AML-193 (cell line): Measurements from ENCODE around the gene MRPS31.
"Not testable (repeated sequence)": the region's sequence is repeated elsewhere in the genome, so short reads cannot be mapped to it uniquely, and the experiment has no call there.

Experiments
- DNase-seq, 2 experiments: peaks; one replicate each; lab custom pipeline; 2025; lab: John Stamatoyannopoulos, UW

Gene MRPS31

GRCh38 chr13:40789275-40790153 lies 18.5 kb upstream of the MRPS31 start, which contains the start of gene SLC25A15:
SLC25A15 (plus strand) TSS chr13:40789611; CDS start chr13:40793227, 3,616 bp downstream.
- DNase-seq: peak; percentile 68 to 79

GRCh38 chr13:40788540-40789274 lies 17.7 kb upstream of the MRPS31 start:
- DNase-seq: not testable (repeated sequence)

GRCh38 chr13:40787062-40787461 lies 16.1 kb upstream of the MRPS31 start:
- no peak for DNase-seq

DNA sequence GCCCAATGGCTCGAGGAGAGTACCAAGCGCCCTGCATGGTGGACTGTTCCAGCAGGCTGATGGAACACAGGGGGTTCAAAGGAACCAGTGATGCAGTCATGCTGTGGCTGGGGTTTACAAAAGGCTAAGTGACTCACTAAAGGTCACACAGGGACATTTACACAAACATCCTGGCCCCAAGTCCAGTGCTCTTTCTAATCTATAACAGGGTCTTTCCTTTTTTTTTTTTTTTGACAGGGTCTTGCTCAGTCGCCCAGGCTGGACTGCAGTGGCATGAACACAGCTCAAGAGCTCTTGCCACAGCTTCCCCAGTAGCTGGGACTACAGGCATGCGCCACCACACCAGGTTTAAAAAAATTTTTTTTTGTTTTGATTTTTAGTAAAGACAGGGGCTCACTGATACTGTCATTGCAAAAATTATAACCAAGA lies 15.6 kb upstream of the MRPS31 start:
- no peak for DNase-seq

DNA sequence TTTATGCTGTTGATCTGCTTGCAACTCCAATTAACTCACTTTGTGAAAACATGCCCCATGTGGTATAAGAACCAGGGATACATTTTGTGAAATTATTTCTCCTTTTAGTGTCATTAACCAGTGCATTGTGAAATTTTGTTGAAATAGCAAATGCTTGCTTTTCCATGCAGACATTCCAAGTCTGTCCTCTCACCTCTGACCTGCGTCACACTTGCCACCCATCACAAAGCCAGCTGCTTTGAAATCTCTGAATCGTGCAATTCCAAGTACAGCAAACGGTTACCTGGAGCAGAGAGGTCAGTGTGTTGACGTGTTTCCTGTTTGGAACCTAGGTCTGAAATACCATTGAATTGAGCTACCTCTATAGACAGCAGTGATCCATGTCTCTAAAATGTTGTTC lies 13.6 kb upstream of the MRPS31 start:
- no peak for DNase-seq

- DNase-seq: not testable (repeated sequence)
These were observed 12.0 kb upstream of the MRPS31 start for GRCh38 chr13:40782971-40783370.

- DNase-seq: no peak
These were observed 10.7 kb upstream of the MRPS31 start for GRCh38 chr13:40781717-40782116.

- DNase-seq: no peak
These were observed 9.9 kb upstream of the MRPS31 start for GRCh38 chr13:40780822-40781401.

DNA sequence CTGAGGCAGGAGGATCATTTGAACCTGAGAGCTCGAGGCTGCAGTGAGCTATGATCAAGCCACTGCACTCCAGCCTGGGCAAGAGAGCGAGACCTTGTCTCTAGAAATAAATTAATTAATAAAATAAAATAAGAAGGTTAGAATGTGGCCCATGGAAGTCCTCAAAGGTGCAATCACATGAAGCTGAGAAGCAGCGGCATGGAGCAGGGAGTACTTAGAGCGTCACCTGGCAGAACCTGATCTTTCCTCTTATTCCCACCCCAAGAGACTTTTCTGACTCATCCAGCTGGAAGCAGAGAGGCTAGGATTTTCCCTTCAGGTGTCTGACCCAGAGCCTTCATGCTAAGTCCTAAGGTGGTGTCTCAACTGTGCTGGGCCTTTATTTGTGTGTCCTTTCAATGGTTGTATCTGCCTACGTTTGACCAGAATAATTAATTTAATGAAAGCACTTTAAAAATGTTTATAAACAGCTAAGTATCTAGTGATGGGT lies 8.9 kb upstream of the MRPS31 start:
- DNase-seq: no peak

- DNase-seq: no peak
These were observed 8.1 kb upstream of the MRPS31 start for GRCh38 chr13:40779049-40779448.

GRCh38 chr13:40777809-40778175 lies 6.8 kb upstream of the MRPS31 start:
- DNase-seq: no peak

- peak; percentile 83 to 93 for DNase-seq
These were observed 6.3 kb upstream of the MRPS31 start for GRCh38 chr13:40777166-40777808.

DNA sequence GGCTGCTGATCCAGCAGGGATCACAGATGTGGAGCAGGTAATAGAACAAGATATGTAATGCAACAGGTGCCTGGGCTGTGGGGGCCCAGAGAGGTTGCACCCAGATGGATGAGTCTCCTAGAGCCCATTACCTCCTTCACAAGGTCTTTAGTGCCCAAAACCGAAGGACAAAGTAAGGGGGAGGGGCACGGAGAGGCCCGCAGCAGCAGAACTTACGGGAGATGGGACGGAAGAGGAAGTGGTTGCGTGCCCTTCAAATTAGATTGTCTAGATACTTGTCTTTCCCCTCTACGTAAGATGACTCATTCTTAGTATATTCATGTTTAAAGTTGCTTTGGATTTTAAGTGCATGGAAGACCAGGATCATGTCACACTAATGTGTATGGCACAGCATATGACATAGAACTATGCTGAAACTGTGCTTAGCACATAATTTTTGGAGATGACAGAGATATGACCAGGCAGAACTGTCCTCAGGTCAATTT lies 5.7 kb upstream of the MRPS31 start:
- peak; percentile 93 to 95 for DNase-seq

DNA sequence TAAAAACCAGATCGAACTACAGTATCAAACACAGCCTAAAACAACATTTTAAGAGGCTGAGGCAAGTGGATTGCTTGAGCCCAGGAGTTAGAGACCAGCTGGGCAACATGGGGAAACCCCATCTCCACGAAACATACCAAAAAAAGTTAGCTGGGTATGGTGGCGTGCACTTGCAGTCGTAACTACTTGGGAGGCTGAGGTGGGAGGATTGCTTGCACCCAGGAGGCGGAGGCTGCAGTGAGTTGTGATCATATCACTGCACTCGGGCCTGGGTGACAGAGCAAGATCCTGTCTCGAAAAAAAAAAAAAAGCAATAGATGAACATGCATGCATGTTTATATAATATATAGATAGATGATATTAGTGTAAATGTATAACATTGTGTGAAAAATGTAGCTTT lies 5.2 kb upstream of the MRPS31 start:
- DNase-seq: no peak

DNA sequence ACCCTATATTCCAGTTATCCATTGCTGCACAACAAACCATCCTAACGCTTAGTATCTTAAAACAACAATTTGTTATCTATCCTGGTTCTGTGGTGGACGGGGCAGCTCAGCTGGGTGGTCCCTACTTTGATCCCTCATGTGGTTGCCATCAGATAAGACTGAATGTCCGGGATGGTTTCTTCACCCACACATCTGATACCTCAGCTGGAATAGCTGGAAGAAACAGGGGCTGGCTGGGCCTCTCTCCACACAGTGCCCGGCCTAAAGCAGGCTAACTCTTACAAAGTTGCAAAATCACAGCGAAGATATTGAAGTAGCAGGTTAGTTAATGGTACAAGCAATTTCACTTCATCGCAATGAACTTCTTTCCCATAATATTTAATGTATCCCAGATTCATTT lies 3.7 kb upstream of the MRPS31 start:
- DNase-seq: no peak

DNA sequence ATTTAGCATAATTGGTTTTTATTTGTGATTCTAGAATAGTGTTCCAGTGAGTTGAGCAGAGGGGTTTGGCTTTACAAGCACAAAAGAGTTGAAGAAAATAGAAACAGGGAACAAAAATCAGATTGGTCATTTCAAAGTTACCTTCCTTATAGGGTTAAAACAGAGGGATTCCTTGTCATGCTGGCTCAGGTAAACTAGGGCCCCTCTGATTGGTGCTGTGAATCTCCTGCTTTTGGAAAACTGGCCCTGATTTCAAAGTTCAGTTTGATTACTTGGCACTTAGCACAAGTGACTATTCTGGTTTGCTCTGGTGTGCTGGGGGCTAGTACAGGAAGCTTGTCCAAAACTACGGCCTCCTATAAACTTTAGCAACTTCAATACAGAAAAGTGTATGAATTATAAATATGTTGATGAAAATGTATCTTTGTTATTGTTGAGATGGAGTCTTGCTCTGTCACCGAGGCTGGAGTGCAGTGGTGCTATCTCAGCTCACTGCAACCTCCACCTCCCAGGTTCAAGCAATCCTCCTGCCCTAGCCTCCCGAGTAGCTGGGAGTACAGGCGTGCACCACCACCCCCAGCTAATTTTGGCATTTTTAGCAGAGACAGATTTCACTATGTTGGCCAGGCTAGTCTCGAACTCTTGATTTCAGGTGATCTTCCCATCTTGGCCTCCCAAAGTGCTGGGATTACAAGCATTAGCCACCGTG lies 1.9 kb upstream of the MRPS31 start:
- DNase-seq: no peak

DNA sequence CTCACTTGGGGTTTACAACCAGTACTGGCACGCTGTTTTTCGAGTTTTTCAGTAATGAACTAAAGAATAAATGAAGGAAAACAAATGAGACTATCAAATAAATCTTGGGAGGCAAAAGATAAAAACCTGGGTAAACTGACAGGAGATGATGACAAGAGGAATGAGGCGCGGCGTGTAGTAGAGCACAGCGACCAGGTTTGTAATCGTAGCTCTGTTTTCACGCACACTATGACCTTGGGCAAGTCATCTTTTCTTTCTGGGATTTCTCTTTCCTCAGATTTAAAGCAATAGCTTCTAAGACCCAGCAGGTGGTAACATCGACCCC lies 419 bp downstream of the MRPS31 start:
- peak in 1 of 2 experiments; percentile 53 for DNase-seq

DNA sequence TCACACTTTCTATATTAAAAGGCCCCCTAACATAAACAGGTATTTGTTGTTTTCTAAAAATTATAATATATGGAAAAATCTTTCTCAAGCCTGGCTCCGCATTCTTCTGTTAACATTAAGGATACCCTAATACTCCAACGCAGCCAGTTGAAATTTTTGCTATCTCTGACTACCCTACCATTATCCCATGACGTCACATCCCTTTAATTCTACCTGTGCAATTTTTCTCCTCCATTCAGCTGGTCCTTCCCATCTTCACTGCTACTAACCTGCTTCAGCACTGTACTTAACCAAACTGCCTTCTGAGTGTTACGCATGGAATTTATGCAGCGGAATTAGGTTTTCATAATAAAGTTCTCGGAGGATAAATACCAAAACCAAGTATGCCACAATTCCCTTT lies 1.0 kb downstream of the MRPS31 start:
- no peak for DNase-seq

DNA sequence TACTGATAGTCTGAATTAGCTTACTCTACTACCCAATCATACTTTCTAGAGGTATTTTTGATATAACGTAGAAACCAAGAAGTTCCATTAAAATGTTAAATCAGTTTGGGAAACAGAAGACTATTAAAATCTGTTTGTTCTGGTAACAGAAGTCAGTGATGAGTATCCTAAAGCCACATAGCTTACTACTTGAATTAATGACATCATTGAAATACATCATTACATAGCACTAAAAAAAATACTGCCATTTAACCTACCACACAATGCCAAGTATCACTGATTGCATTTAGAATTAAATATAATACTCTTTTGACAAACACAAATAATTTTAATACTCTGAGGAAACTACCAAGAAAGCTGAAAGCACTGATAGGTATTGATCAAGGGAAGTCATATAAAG lies 5.4 kb downstream of the MRPS31 start:
- DNase-seq: no peak

DNA sequence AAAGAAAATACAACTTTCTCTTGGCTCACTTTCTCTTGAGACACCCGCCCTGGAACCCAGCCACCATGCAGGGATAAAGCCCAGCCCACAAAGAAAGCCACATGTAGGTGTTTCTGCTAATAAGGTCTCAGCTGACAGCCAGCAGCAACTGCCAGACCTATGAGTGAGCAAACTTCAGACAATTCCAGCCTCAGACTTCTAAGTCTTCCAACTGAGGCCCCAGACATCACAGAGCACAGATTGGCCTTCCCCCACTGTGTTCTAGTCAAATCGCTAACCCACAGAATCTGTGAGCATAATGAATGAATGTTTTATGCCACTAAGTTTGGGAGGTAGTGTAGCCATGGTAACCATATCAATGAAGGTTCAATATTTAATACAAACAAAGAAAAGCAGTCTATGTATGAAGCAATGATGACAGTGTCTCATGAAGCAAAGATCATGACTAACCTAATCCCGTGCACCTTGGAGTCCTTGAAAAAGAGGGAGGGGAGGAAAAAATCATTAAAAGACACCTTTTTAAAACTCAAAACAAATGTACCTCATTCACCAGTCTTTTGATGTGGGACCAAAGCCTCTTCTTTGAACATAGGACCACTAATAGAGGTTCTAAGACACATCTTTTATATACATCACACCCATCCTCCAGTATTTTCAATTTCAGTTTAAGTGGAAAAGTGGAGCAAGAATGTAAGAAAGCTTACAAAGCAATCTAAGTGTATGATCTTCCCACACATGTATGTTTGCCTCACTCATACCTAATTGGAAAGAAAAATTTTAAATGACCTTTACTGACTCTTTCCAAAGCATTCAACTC lies 6.2 kb downstream of the MRPS31 start:
- DNase-seq: no peak

GRCh38 chr13:40762849-40763248 lies 8.1 kb downstream of the MRPS31 start:
- DNase-seq: no peak
